Left forelimb (tissue), 1 donor: Measurements from ENCODE around the gene SMAGP.

ENCODE experiments used
- DNase-seq: peaks from one replicate; pipeline ENCODE4 v3.0.0-alpha.2; 2018; ENCODE audit warnings: low spot score

The SMAGP gene

DNA sequence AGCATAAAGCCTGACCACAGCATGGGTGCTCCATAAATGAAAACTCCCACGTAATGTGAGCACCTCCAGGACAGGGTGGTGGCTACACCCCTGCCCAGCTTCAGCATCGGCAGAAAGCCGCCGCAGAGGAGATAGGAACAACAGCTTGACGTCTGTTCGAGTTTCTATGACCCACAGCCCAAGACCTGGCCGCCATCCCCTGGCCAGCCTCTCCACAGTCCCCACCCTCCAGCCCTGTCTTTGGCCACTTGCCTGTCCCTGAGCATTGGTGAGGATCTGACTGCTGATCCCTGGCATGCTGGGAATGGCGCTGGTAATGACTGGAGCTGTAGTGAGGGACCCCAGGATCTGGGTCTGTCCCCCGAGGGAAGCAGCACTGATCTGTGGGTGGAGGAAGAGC, 73.7 kb downstream of the SMAGP start:
- DNase-seq = no peak

DNA sequence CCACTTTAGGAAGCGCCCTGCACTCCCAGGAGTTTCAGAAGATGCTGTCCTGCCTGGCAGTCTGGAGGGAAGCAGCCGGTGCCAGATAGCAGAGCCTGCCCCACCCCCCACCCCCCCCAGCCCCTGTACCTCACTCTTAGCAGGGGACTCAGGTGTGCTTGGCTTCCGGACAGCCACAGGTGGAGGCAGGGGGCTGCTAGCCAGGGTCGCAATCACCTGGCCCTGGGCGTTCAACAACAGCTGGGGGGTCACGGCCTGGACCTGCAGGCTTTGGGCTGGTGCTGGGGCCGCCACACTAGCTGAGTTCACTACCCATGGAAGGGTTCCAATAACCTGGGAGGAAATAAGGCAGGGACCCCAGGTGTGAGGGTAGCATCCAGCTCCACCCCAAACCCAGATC, 74.4 kb downstream of the SMAGP start:
- DNase-seq = no peak
